GM06990 (cell line): ENCODE measurements around the gene C9orf72.

Experiments used
- DNase-seq: peaks from one replicate; pipeline ENCODE4 v3.0.0-alpha.2; 2011; ENCODE audit not compliant: insufficient read length; ENCODE audit errors: extremely low read depth
- H3K27me3 ChIP-seq: replicated peaks from 2 replicates; pipeline ENCODE4 v1.6.0; 2011; ENCODE audit warnings: low read length; ENCODE audit not compliant: control insufficient read depth, insufficient read depth
- H3K36me3 ChIP-seq: 2 replicates; pipeline ENCODE4 v1.5.1; 2011; ENCODE audit warnings: low read length; ENCODE audit not compliant: control insufficient read depth, insufficient read depth
- H3K4me3 ChIP-seq: replicated peaks from 2 replicates; pipeline ENCODE4 v1.5.1; 2011; ENCODE audit warnings: low read depth, mild to moderate bottlenecking, control low read depth, low read length
- TF ChIP-seq, protein P1 (sequence below): IDR thresholded peaks from 2 replicates; pipeline ENCODE4 v1.5.1; 2011; ENCODE audit warnings: low read length, control low read depth, mild to moderate bottlenecking, inconsistent platforms; ENCODE audit not compliant: insufficient read depth, poor library complexity, severe bottlenecking

Gene C9orf72

DNA sequence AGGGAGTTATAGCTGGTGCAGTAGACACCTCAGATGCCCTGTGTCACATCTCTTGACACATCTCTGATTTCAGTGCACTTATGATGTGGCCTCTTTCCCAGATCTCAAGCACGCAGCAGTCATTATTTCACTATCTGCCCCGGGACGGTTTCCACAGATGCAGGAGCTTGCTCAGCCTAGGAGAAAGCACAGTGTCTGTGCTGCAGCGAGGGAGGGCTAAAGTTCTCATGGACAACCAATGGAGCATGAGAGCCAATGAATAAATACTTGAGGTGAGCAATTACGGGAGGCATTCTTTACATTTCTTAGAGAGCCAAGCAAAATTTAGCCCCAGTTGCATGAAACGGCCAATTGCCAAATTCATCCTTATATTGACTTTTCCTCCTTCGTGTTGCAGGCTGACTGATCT lies 36.2 kb downstream of the C9orf72 start:
- no peaks in the 10 kb centered on the region for H3K27me3 ChIP-seq
- H3K4me3 ChIP-seq: no peak overlapping the region
- TF ChIP-seq, protein P1, sequence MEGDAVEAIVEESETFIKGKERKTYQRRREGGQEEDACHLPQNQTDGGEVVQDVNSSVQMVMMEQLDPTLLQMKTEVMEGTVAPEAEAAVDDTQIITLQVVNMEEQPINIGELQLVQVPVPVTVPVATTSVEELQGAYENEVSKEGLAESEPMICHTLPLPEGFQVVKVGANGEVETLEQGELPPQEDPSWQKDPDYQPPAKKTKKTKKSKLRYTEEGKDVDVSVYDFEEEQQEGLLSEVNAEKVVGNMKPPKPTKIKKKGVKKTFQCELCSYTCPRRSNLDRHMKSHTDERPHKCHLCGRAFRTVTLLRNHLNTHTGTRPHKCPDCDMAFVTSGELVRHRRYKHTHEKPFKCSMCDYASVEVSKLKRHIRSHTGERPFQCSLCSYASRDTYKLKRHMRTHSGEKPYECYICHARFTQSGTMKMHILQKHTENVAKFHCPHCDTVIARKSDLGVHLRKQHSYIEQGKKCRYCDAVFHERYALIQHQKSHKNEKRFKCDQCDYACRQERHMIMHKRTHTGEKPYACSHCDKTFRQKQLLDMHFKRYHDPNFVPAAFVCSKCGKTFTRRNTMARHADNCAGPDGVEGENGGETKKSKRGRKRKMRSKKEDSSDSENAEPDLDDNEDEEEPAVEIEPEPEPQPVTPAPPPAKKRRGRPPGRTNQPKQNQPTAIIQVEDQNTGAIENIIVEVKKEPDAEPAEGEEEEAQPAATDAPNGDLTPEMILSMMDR: no peak
- DNase-seq: no peak
- no peaks in the 10 kb centered on the region for H3K36me3 ChIP-seq

DNA sequence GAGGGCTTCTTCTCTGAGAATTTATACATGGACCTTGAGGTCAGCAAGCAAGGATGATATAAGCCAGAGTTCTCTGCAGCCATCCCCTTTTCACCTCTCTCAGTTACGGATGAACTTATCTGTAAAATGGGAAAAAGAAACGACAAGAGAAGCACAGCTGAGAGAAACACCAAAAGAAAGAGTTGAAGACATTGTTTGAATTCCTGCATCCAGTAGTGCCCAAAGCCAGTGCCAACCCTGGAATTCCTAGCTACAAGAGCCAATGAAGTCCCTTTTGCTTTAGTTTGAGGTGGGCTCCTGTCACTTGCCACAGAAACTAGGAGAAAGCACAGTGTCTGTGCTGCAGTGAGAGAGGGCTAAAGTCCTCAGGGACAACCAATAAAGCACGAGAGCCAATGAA lies 37.1 kb downstream of the C9orf72 start:
- no peak for DNase-seq
- no peaks in the 10 kb centered on the region for H3K27me3 ChIP-seq
- H3K4me3 ChIP-seq: no peak overlapping the region
- no peaks in the 10 kb centered on the region for H3K36me3 ChIP-seq
- TF ChIP-seq, protein P1: no peak

DNA sequence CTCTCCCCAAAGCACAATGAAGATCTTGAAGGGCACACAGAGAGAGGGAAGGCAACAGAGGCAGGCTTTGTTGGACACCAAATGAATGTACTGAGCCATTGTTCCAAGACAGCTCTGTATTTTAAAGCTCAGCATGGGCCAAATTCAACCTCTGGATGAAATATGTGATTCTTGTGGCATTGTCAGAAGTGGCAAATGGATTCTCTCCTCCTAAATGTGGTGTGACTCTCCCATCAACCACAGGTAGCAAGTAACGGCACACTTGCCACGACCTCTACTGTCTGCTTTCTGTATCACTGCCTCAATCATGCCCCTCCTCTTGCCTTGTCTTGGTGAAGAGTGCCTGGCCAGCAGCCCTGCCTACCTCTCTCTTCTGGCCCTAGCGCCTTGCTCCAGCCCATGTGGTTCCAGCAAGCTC lies 37.6 kb downstream of the C9orf72 start:
- DNase-seq: no peak
- no peaks in the 10 kb centered on the region for H3K27me3 ChIP-seq
- H3K36me3 ChIP-seq: no peaks in the 10 kb centered on the region
- no peak overlapping the region for H3K4me3 ChIP-seq
- TF ChIP-seq, protein P1: peak; percentile 53

DNA sequence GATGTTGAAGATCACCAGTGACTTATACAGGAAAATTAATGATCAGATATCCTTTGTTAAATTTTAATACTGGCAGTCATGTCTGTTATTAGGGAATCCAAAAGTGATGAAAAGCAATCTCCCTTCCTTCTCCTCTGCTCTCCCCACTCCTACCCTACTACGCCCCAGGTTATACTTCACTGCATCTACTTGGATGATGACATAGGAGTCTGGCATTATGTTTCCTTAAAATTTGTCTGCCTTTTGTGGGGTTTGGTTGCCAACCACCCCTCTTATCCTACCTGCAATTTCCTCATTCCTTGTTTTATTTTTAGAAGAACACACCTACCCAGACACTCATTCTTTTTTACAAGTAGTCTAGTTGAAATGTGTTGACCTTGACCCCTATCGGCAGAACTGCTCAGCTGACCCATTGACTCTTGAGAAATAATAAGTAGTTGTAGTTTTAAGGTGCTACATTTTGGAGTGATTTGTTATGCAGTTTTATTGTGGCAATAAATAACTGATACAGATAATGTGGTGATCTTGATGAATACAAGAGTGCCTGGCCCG lies 38.5 kb downstream of the C9orf72 start:
- TF ChIP-seq, protein P1: no peak
- H3K36me3 ChIP-seq: no peaks in the 10 kb centered on the region
- DNase-seq: no peak
- no peak overlapping the region for H3K4me3 ChIP-seq
- H3K27me3 ChIP-seq: no peaks in the 10 kb centered on the region

DNA sequence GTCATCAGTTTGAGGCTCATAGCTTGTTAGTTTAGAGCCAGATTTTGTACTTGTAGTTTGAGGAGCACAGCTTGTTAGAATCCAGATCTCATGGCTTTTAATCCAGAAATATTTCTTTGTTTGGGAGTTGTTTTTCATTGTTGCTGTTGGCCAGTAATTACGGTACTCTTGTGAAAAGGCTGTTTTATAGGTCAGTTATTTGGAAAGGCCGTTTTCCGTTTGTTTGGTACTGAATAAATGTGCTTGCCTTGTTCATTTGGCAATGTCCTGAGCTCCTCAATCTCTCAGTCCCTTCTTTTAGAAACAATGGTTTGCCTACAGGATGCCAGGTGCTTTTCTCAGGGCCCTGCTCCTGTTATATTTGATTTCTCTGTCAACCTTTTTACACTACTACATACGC lies 39.1 kb downstream of the C9orf72 start:
- no peak for DNase-seq
- H3K4me3 ChIP-seq: no peak overlapping the region
- no peaks in the 10 kb centered on the region for H3K36me3 ChIP-seq
- TF ChIP-seq, protein P1: no peak
- H3K27me3 ChIP-seq: no peaks in the 10 kb centered on the region

DNA sequence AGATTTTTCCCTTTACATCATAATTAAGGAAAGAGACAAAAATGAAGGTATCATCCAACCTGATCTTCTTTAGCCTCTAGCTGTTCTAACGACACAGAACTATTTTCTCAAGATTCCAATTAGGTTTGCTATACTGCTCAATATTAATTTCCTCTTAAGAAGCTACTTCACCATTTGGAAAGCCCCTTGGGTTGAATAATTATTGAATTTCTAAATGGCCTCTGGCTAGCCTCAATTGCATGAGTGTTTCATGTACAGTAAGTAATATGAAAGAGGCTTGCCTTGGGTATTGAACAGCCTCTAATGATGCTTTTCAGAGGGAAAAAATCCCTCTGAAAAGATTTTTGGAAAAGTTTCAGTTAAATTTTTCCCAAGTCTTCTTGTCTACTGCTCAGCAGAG lies 40.0 kb downstream of the C9orf72 start:
- H3K27me3 ChIP-seq: no peaks in the 10 kb centered on the region
- no peaks in the 10 kb centered on the region for H3K36me3 ChIP-seq
- TF ChIP-seq, protein P1: no peak
- no peak overlapping the region for H3K4me3 ChIP-seq
- DNase-seq: no peak
